Neural cell (in vitro differentiated cells): ENCODE results near the gene CCDC90B.

Experiments
- CTCF ChIP-seq: fragments of 450-650 bp; IDR thresholded peaks from 2 replicates; pipeline ENCODE4 v1.5.1; 2014; ENCODE audit warnings: antibody characterized with exemption, mild to moderate bottlenecking, moderate library complexity; ENCODE audit not compliant: poor library complexity, severe bottlenecking
- EZH2 ChIP-seq: fragments of 200-600, 300-800 bp; shearing (Covaris generic), sonication (generic); IDR thresholded peaks from 2 replicates; pipeline ENCODE4 v1.6.1; 2014; ENCODE audit warnings: antibody characterized with exemption, low read length, borderline replicate concordance, mild to moderate bottlenecking; ENCODE audit not compliant: insufficient read depth, poor library complexity, severe bottlenecking
- POLR2AphosphoS5 ChIP-seq: IDR thresholded peaks from 2 replicates; pipeline ENCODE4 v1.6.1; 2012
- TAF1 ChIP-seq: IDR thresholded peaks from 2 replicates; pipeline ENCODE4 v1.6.1; 2012; ENCODE audit warnings: low read depth

GRCh38 chr11:83223457-83223856 lies 62.7 kb downstream of the CCDC90B start:
- TF ChIP-seq CTCF (no peak), TAF1 (no peak), EZH2 (no peak), POLR2AphosphoS5 (no peak)
